ENCODE results near the gene SLPI.
A peak's percentile ranks its signal among the peaks of the same experiment; 100 is the strongest.

SLPI gene

GRCh38 chr20:45269754-45270270 is 15.4 kb upstream of the SLPI start:
- DNase-seq (ENCODE audit: low spot score) = no peak

- DNase-seq (ENCODE audit: low spot score) = no peak
Measured at GRCh38 chr20:45269056-45269455, 14.7 kb upstream of the SLPI start.

- no peak for DNase-seq (ENCODE audit: low spot score)
Measured at GRCh38 chr20:45268531-45268930, 14.2 kb upstream of the SLPI start.

- DNase-seq (ENCODE audit: low spot score) = no peak
Measured at GRCh38 chr20:45266977-45267376, 12.6 kb upstream of the SLPI start.

GRCh38 chr20:45263556-45264266 is 9.3 kb upstream of the SLPI start:
- no peak for DNase-seq (ENCODE audit: low spot score)

- no peak for DNase-seq (ENCODE audit: low spot score)
Measured at GRCh38 chr20:45258664-45259063, 4.3 kb upstream of the SLPI start.

- no peak for DNase-seq (ENCODE audit: low spot score)
Measured at GRCh38 chr20:45258259-45258658, 3.9 kb upstream of the SLPI start.

GRCh38 chr20:45257711-45258110 is 3.3 kb upstream of the SLPI start:
- no peak for DNase-seq (ENCODE audit: low spot score)

- no peak for DNase-seq (ENCODE audit: low spot score)
Measured at GRCh38 chr20:45257161-45257560, 2.8 kb upstream of the SLPI start.

GRCh38 chr20:45253261-45253660 is 1.1 kb downstream of the SLPI start:
- DNase-seq (ENCODE audit: low spot score) = no peak

- no peak for DNase-seq (ENCODE audit: low spot score)
Measured at GRCh38 chr20:45251884-45252560, 2.3 kb downstream of the SLPI start.

- no peak for DNase-seq (ENCODE audit: low spot score)
Measured at GRCh38 chr20:45248609-45249008, 5.8 kb downstream of the SLPI start.

- no peak for DNase-seq (ENCODE audit: low spot score)
Measured at GRCh38 chr20:45247865-45248264, 6.5 kb downstream of the SLPI start.

- DNase-seq (ENCODE audit: low spot score) = no peak
Measured at GRCh38 chr20:45246109-45246508, 8.3 kb downstream of the SLPI start.

GRCh38 chr20:45238139-45238538 is 16.2 kb downstream of the SLPI start:
- DNase-seq (ENCODE audit: low spot score) = no peak

- no peak for DNase-seq (ENCODE audit: low spot score)
Measured at GRCh38 chr20:45235995-45236394, 18.4 kb downstream of the SLPI start.

- no peak for DNase-seq (ENCODE audit: low spot score)
Measured at GRCh38 chr20:45230631-45231030, 23.7 kb downstream of the SLPI start.

GRCh38 chr20:45229264-45230056 is 24.9 kb downstream of the SLPI start:
- peak; percentile 13 for DNase-seq (ENCODE audit: low spot score)

GRCh38 chr20:45226287-45226686 is 28.1 kb downstream of the SLPI start:
- DNase-seq (ENCODE audit: low spot score) = no peak

- DNase-seq (ENCODE audit: low spot score) = no peak
Measured at GRCh38 chr20:45223136-45223535, 31.2 kb downstream of the SLPI start.

GRCh38 chr20:45221076-45221475 is 33.3 kb downstream of the SLPI start, which contains the start of gene SEMG2:
TSS of gene SEMG2 (plus strand) at chr20:45221373. CDS start at chr20:45221390, 17 bp downstream.
- no peak for DNase-seq (ENCODE audit: low spot score)

- no peak for DNase-seq (ENCODE audit: low spot score)
Measured at GRCh38 chr20:45218636-45219035, 35.7 kb downstream of the SLPI start.

GRCh38 chr20:45218124-45218523 is 36.2 kb downstream of the SLPI start:
- DNase-seq (ENCODE audit: low spot score) = no peak
